Measurements from ENCODE around the gene SCN1B.

- TF ChIP-seq CEBPB (IDR thresholded peaks at IDR 0.05) (no peak), EP300 (IDR thresholded peaks at IDR 0.05; ENCODE audit: borderline replicate concordance) (no peak), REST (IDR thresholded peaks at IDR 0.05; ENCODE audit: low read depth) (no peak)
Observed at GRCh38 chr19:35026418-35026817, 3.9 kb upstream of the SCN1B start.

Measured in Ishikawa (cell line).